Measurements from ENCODE around the gene NIPSNAP2. TPM values are rescaled to one million over a fixed set of nuclear protein-coding genes. Genes with fewer than 3 reads are reported as not detected.
A peak's percentile ranks its signal among the peaks of the same experiment; 100 is the strongest.
"Not testable (repeated sequence)": the region's sequence is repeated elsewhere in the genome, so short reads cannot be mapped to it uniquely, and the experiment has no call there.

The NIPSNAP2 gene
- total RNA-seq, 2 donors from 2014 or later, result 51.2 to 56.6 TPM

DNA sequence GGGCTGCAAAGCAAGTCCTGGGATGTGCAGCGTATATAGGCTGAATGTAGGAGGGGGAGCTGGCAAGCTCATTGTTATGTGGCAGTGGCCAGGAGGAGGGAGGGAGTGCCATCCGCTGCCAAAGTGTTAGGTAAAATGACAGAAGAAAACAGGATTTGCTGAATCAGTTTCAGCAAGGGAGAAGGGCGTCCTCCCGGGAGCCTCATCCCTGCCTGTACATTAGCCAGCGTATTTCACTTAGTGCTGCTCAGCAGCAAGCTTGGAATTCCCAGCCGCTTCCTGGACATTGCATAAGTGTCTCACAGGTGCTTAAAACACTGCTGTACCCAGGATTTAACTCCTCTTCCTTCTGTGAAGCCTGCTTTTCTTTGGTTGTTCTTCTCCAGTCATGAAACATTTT, 2.5 kb downstream of the NIPSNAP2 start:
- Mint-ChIP-seq H3K36me3 (peaks cover 0 to 10% of the 10 kb centered on the region in 2 donors), H3K9me3 (no peaks in the 10 kb centered on the region), H3K27ac (no peak overlapping the region)
- ATAC-seq, result no peak
- DNase-seq (ENCODE audit: low spot score in 2 of 2), result no peak

DNA sequence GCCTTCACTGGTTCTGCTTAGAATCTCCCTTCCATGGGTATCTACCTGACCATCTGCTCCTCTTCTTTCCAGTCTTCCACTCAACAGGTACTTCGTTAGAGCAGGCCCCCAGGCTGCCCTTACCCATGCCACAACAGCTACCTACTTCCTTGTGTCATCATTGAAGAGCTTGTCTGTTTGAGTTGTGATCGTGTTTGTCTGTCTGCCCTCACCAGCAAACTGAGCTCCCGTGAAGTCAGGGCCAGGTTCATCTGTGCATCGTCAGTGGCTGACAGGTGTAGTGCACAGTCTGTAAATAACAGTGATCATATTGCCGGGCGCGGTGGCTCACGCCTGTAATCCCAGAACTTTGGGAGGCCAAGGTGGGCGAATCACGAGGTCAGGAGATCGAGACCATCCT, 5.0 kb downstream of the NIPSNAP2 start:
- DNase-seq (ENCODE audit: low spot score in 2 of 2) (no peak), ATAC-seq (no peak)
- Mint-ChIP-seq H3K36me3 (peaks cover 0 to 10% of the 10 kb centered on the region in 2 donors), H3K9me3 (no peaks in the 10 kb centered on the region), H3K27ac (peak overlapping the region; percentile 38 to 48)

GRCh38 chr7:55970561-55970960, 6.2 kb downstream of the NIPSNAP2 start:
- DNase-seq (ENCODE audit: low spot score in 2 of 2), result no peak
- peak overlapping the region; percentile 17 to 68 for H3K27ac Mint-ChIP-seq
- no peak for ATAC-seq
- H3K9me3 Mint-ChIP-seq, result no peaks in the 10 kb centered on the region
- peaks cover 0 to 10% of the 10 kb centered on the region in 2 donors for H3K36me3 Mint-ChIP-seq

- Mint-ChIP-seq H3K36me3 (peaks cover 0 to 10% of the 10 kb centered on the region in 2 donors), H3K9me3 (no peaks in the 10 kb centered on the region), H3K27ac (peak overlapping the region; percentile 17 to 68)
- no peak for DNase-seq (ENCODE audit: low spot score in 2 of 2)
- ATAC-seq, result no peak
Observed at GRCh38 chr7:55970978-55971377, 6.6 kb downstream of the NIPSNAP2 start.

DNA sequence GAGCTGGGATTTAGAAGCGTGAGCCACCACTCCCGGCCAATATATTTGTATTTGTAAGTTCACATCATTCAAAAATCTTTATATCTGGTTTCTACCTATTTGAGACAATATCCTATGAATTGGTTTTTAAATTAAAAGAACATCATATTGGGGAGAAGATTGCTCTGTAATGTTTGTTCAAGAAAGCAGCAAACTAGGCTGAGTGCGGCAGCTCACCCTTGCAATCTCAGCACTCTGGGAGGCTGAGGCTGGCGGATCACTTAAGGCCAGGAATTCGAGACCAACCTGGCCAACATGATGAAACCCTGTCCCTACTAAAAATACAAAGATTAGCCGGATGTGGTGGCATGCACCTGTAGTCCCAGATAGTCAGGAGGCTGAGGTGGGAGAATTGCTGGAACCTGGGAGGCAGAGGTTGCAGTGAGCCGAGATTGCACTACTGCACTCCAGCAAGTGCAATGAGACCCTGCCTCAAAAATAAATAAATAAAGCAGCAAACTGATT, 9.4 kb downstream of the NIPSNAP2 start:
- H3K9me3 Mint-ChIP-seq, result no peaks in the 10 kb centered on the region
- H3K36me3 Mint-ChIP-seq, result peaks cover 0 to 10% of the 10 kb centered on the region in 2 donors
- DNase-seq (ENCODE audit: low spot score in 2 of 2), result no peak
- H3K27ac Mint-ChIP-seq, result peak overlapping the region in 1 of 2 donors; percentile 26
- no peak for ATAC-seq

DNA sequence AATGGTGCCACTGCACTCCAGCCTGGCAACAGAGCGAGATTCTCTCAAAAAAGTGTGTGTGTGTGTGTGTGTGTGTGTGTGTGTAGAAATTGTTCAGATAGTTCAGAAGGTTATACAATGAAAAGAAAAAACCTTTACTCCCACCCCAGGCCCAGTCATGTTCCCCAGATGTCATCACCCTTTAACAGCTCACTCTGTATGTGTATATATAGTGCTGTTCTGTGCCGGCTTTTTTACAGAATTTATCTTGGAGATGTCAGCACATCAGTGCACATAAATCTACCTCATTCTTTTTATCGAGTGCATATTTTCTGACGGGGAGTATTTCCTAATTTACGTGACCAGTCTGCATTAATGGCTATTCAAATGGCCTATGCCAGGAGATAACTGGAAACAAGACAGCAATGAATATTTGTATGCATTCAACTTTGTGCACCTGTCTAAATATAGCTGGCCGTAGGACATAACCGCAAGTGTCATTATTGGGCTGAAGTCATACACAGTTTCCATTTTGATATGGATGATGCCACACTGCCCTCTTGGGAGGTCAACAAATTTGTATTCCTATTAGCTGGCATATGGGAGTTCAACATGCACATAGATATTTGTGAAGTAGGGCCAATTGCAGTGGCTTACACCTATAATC, 11.7 kb downstream of the NIPSNAP2 start:
- H3K36me3 Mint-ChIP-seq, result peaks cover 0 to 11% of the 10 kb centered on the region in 2 donors
- no peak overlapping the region for H3K27ac Mint-ChIP-seq
- ATAC-seq, result no peak
- DNase-seq (ENCODE audit: low spot score in 2 of 2), result no peak
- no peaks in the 10 kb centered on the region for H3K9me3 Mint-ChIP-seq

GRCh38 chr7:55977831-55978230, 13.4 kb downstream of the NIPSNAP2 start:
- H3K9me3 Mint-ChIP-seq, result no peaks in the 10 kb centered on the region
- no peak for ATAC-seq
- H3K36me3 Mint-ChIP-seq, result peaks cover 0 to 12% of the 10 kb centered on the region in 2 donors
- H3K27ac Mint-ChIP-seq, result no peak overlapping the region
- no peak for DNase-seq (ENCODE audit: low spot score in 2 of 2)

- no peaks in the 10 kb centered on the region for H3K9me3 Mint-ChIP-seq
Observed at GRCh38 chr7:55980266-55980665, 15.9 kb downstream of the NIPSNAP2 start.

DNA sequence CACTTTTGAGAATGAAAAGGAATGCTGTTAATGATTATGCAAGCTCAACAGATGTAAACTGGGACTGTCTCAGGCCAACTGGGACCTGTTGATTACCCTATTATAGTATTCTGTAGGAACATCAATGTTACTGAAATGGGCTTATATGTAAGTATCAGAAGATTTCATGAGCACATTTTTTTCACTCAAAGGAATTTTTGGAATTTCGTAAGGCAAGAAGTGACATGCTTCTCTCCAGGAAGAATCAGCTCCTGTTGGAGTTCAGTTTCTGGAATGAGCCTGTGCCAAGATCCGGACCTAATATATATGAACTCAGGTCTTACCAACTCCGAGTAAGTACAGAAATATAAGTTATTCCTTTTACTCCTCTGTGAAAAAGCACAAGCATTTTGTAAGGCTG, 19.2 kb downstream of the NIPSNAP2 start:
- no peak for ATAC-seq
- H3K9me3 Mint-ChIP-seq, result no peaks in the 10 kb centered on the region
- DNase-seq (ENCODE audit: low spot score in 2 of 2), result no peak
- H3K27ac Mint-ChIP-seq, result no peak overlapping the region
- H3K36me3 Mint-ChIP-seq, result peaks cover 0 to 17% of the 10 kb centered on the region in 2 donors

More at GRCh38 chr7:55980266-55980665, 15.9 kb downstream of the NIPSNAP2 start:
- Mint-ChIP-seq H3K27ac (no peak overlapping the region), H3K36me3 (peaks cover 0 to 12% of the 10 kb centered on the region in 2 donors)
- ATAC-seq (no peak), DNase-seq (ENCODE audit: low spot score in 2 of 2) (no peak)

GRCh38 chr7:55992346-55992745, 28.0 kb downstream of the NIPSNAP2 start:
- DNase-seq (ENCODE audit: low spot score in 2 of 2) (no peak), ATAC-seq (peak in 1 of 2 donors; percentile 13)
- Mint-ChIP-seq H3K9me3 (no peaks in the 10 kb centered on the region), H3K27ac (peak overlapping the region in 1 of 2 donors; percentile 50), H3K36me3 (peaks cover 0 to 5% of the 10 kb centered on the region in 2 donors)

GRCh38 chr7:55996856-55997500, 32.6 kb downstream of the NIPSNAP2 start:
- H3K27ac Mint-ChIP-seq, result peak overlapping the region; percentile 34 to 75
- H3K36me3 Mint-ChIP-seq, result peaks cover 0 to 7% of the 10 kb centered on the region in 2 donors
- ATAC-seq (no peak), DNase-seq (ENCODE audit: low spot score in 2 of 2) (no peak)
- no peaks in the 10 kb centered on the region for H3K9me3 Mint-ChIP-seq

DNA sequence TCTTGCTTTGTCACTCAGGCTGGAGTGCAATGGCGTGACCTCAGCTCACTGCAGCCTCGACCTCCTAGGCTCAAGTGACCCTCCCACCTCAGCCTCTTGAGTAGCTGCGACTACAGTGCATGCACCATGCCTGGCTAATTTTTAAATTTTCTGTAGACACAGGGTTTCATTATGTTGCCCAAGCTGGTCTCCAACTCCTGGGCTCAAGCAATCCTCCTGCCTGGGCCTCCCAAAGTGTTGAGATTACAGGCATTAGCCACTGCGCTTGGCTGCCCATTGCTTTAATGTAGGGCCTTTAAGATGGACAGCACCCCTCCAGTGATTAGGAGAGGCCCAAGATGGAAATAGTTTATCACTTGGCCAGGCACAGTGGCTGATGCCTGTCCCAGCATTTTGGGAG, 39.4 kb downstream of the NIPSNAP2 start:
- no peaks in the 10 kb centered on the region for H3K9me3 Mint-ChIP-seq
- ATAC-seq (no peak), DNase-seq (ENCODE audit: low spot score in 2 of 2) (no peak)
- H3K27ac Mint-ChIP-seq, result no peak overlapping the region
- H3K36me3 Mint-ChIP-seq, result peaks cover 0 to 7% of the 10 kb centered on the region in 2 donors

DNA sequence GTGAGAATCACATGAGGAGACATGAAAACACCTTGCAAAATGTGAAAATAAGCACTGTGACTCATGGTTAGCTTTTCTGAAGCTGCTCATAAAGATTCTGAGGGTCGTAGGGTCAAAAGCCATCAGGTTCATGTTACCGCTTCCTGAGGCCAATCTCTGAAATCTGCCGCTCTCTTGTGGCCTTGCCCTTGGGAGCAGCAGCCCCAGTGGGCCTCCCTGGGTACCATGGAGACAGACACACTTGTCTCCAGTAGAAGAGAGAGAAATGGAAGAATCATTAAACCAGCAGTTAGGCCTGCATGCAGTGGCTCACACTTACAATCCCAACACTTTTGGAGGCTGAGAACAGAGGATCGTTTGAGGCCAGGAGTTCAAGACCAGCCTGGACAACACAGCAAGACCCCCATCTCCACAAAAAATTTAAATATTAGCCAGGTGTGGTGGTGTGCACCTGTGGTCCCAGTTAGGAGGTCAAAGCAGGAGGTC, 42.8 kb downstream of the NIPSNAP2 start:
- H3K9me3 Mint-ChIP-seq, result no peaks in the 10 kb centered on the region
- no peak for ATAC-seq
- no peak overlapping the region for H3K27ac Mint-ChIP-seq
- DNase-seq (ENCODE audit: low spot score in 2 of 2), result no peak
- no peaks in the 10 kb centered on the region for H3K36me3 Mint-ChIP-seq

DNA sequence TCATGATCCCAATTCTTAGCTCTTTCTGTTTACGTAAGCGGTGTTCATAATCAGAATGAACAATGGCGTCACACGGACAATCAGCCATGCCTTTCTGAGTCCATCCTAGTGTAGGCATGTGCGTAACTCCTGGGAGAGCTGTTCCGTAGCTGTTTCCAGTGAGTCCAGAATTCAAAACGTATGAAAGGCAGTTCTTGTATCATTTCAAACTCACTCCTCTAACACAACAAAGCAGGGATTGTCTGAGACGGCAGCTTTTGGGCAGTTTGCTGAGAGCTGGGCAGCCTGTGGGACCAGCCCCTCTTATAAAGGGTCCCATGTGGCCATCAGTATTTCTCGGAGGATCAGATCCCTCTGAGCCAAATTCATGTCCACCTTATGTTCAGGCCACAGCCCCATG, 43.5 kb downstream of the NIPSNAP2 start:
- DNase-seq (ENCODE audit: low spot score in 2 of 2), result no peak
- no peaks in the 10 kb centered on the region for H3K36me3 Mint-ChIP-seq
- peak overlapping the region in 1 of 2 donors; percentile 22 for H3K27ac Mint-ChIP-seq
- no peak for ATAC-seq
- no peaks in the 10 kb centered on the region for H3K9me3 Mint-ChIP-seq

- Mint-ChIP-seq H3K36me3 (no peaks in the 10 kb centered on the region), H3K27ac (no peak overlapping the region), H3K9me3 (no peaks in the 10 kb centered on the region)
- DNase-seq (ENCODE audit: low spot score in 2 of 2) (no peak), ATAC-seq (no peak)
Observed at GRCh38 chr7:56009695-56010094, 45.3 kb downstream of the NIPSNAP2 start.

DNA sequence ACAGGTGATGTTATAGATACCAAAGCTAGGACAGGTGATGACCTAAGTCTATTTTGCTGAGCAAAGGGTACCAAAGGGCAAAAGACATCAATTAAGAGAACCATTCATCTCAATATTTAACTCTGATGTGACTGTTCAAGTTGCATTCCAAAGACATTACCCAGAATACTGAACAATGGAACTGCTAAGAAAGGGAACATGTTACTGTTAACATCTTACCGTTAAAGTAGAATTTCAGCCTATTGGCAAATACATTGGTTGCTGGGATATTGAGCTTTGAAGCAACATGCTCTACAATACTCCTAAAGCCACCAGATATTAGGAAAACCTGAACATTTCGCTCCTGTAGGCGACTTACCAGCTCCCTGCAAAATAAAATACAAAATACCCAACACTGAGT, 52.6 kb downstream of the NIPSNAP2 start:
- DNase-seq (ENCODE audit: low spot score in 2 of 2); H3K27ac Mint-ChIP-seq; H3K9me3 Mint-ChIP-seq; H3K36me3 Mint-ChIP-seq; ATAC-seq: not testable (repeated sequence)

DNA sequence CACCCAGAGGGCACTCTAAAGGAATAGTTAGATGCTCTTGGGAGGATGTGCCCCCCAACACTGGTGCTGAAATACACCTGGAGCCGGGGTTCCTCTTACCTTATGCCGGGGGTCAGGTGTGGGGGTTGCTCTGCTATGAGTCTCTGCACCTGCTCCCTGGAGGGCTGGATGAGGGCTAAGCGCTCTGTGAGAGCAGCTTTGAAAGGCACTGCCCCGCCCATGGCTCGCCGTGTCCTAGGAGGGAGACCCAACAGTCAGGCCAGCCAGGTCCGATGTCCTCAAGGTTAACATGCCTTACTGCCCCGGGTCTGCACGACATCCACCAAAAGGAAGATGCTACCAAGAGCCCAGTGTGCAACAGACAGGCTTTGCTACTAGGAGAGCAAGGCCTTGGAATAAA, 55.1 kb downstream of the NIPSNAP2 start:
- no peaks in the 10 kb centered on the region for H3K9me3 Mint-ChIP-seq
- H3K36me3 Mint-ChIP-seq, result no peaks in the 10 kb centered on the region
- no peak overlapping the region for H3K27ac Mint-ChIP-seq
- no peak for ATAC-seq
- no peak for DNase-seq (ENCODE audit: low spot score in 2 of 2)

GRCh38 chr7:56023500-56023899, 59.1 kb downstream of the NIPSNAP2 start:
- no peaks in the 10 kb centered on the region for H3K9me3 Mint-ChIP-seq
- DNase-seq (ENCODE audit: low spot score in 2 of 2) (no peak), ATAC-seq (no peak)
- H3K36me3 Mint-ChIP-seq, result no peaks in the 10 kb centered on the region
- no peak overlapping the region for H3K27ac Mint-ChIP-seq
